Frontal cortex (tissue), 4 donors: ENCODE measurements around the gene CHP2. TPM values are rescaled to one million over a fixed set of nuclear protein-coding genes. Genes with fewer than 3 reads are reported as not detected.
"Not testable (repeated sequence)": the region's sequence is repeated elsewhere in the genome, so short reads cannot be mapped to it uniquely, and the experiment has no call there.

Experiments
- DNase-seq, 2 donors: peaks; one replicate each; pipeline ENCODE4 v3.0.0; 2012; ENCODE audit warnings: low spot score in 2 of 2
- FAIRE-seq: peaks from 2 replicates; lab custom pipeline; 2012; peaks lifted over from hg19 to GRCh38; lab: Jason Lieb, UNC
- total RNA-seq: library from RNA; depleted of rRNA; stranded (reverse); fragments of >200 nt; gene quantifications from one replicate; pipeline ENCODE4 v1.2.3, GENCODE V29; 2014
- donor health status: control.
- donor health status: control.
- donor health status: control.

The CHP2 gene
- total RNA-seq, 1 donor from 2014 or later: 1.2 TPM

GRCh38 chr16:23741675-23742303, 13.0 kb upstream of the CHP2 start:
- no peak for DNase-seq
- no peak for FAIRE-seq

GRCh38 chr16:23742766-23743165, 12.1 kb upstream of the CHP2 start:
- FAIRE-seq (no peak), DNase-seq (no peak)

GRCh38 chr16:23745263-23745662, 9.6 kb upstream of the CHP2 start:
- FAIRE-seq (no peak), DNase-seq (no peak)

- no peak for DNase-seq
- FAIRE-seq: no peak
Measured at GRCh38 chr16:23748630-23749029, 6.2 kb upstream of the CHP2 start.

- not testable (repeated sequence) for DNase-seq
Measured at GRCh38 chr16:23751053-23751452, 3.8 kb upstream of the CHP2 start.

GRCh38 chr16:23753908-23754593, 775 bp upstream of the CHP2 start:
- FAIRE-seq: no peak
- no peak for DNase-seq

More at GRCh38 chr16:23751053-23751452, 3.8 kb upstream of the CHP2 start:
- FAIRE-seq: not testable (repeated sequence)

GRCh38 chr16:23755484-23755809, 621 bp downstream of the CHP2 start:
- DNase-seq (no peak), FAIRE-seq (no peak)

- FAIRE-seq (no peak), DNase-seq (no peak)
Measured at GRCh38 chr16:23757116-23757515, 2.3 kb downstream of the CHP2 start.

- DNase-seq (no peak), FAIRE-seq (no peak)
Measured at GRCh38 chr16:23757937-23758619, 3.3 kb downstream of the CHP2 start.

- no peak for FAIRE-seq
- DNase-seq: no peak
Measured at GRCh38 chr16:23765933-23766332, 11.1 kb downstream of the CHP2 start.

GRCh38 chr16:23768581-23768980, 13.8 kb downstream of the CHP2 start:
- FAIRE-seq (no peak), DNase-seq (no peak)

- no peak for FAIRE-seq
- DNase-seq: no peak
Measured at GRCh38 chr16:23771027-23771426, 16.2 kb downstream of the CHP2 start.

GRCh38 chr16:23771642-23772041, 16.8 kb downstream of the CHP2 start:
- FAIRE-seq (no peak), DNase-seq (no peak)

- no peak for FAIRE-seq
- no peak for DNase-seq
Measured at GRCh38 chr16:23773339-23773738, 18.5 kb downstream of the CHP2 start.

- FAIRE-seq: no peak
Measured at GRCh38 chr16:23781176-23781575, 26.4 kb downstream of the CHP2 start.

GRCh38 chr16:23784811-23785447, 30.1 kb downstream of the CHP2 start:
- FAIRE-seq (no peak), DNase-seq (no peak)

More at GRCh38 chr16:23781176-23781575, 26.4 kb downstream of the CHP2 start:
- no peak for DNase-seq

- DNase-seq (no peak), FAIRE-seq (no peak)
Measured at GRCh38 chr16:23785842-23786241, 31.0 kb downstream of the CHP2 start.

- no peak for DNase-seq
- no peak for FAIRE-seq
Measured at GRCh38 chr16:23786964-23787561, 32.2 kb downstream of the CHP2 start.

GRCh38 chr16:23788685-23789084, 33.9 kb downstream of the CHP2 start:
- FAIRE-seq (no peak), DNase-seq (no peak)

- FAIRE-seq: no peak
- DNase-seq: no peak
Measured at GRCh38 chr16:23795378-23795777, 40.6 kb downstream of the CHP2 start.
